H9 (cell line): ENCODE data around the gene HBS1L. TPM values are rescaled to one million over a fixed set of nuclear protein-coding genes. Genes with fewer than 3 reads are reported as not detected.

Experiments used
- DNase-seq: peaks from one replicate; pipeline ENCODE4 v3.0.0-alpha.2; 2017
- H2AFZ ChIP-seq: one replicate; pipeline ENCODE4 v1.6.1; 2013; ENCODE audit warnings: mild to moderate bottlenecking, low read length, control low read depth, moderate library complexity
- H2AK5ac ChIP-seq: 2 replicates; pipeline ENCODE4 v1.6.1; 2013; ENCODE audit warnings: low read length, control low read depth, mixed read lengths; ENCODE audit not compliant: insufficient read length
- H2BK120ac ChIP-seq: one replicate; pipeline ENCODE4 v1.6.1; 2013; ENCODE audit warnings: low read depth, mild to moderate bottlenecking, low read length, control low read depth, inconsistent platforms; ENCODE audit not compliant: poor library complexity, severe bottlenecking
- H2BK12ac ChIP-seq: 2 replicates; pipeline ENCODE4 v1.6.1; 2013; ENCODE audit warnings: low read length, control low read depth, mixed read lengths, low read depth; ENCODE audit not compliant: insufficient read length
- H2BK15ac ChIP-seq: 2 replicates; pipeline ENCODE4 v1.6.1; 2013; ENCODE audit warnings: low read depth, low read length, control low read depth
- H2BK20ac ChIP-seq: one replicate; pipeline ENCODE4 v1.6.1; 2013; ENCODE audit warnings: low read depth, mild to moderate bottlenecking, low read length, control low read depth, inconsistent platforms; ENCODE audit not compliant: poor library complexity, severe bottlenecking
- H2BK5ac ChIP-seq: 2 replicates; pipeline ENCODE4 v1.6.1; 2013; ENCODE audit warnings: low read length, control low read depth, mixed read lengths; ENCODE audit not compliant: insufficient read length
- H3K14ac ChIP-seq: 2 replicates; pipeline ENCODE4 v1.6.1; 2013; ENCODE audit warnings: low read length, control low read depth; ENCODE audit not compliant: insufficient read depth
- H3K18ac ChIP-seq: 2 replicates; pipeline ENCODE4 v1.6.1; 2013; ENCODE audit warnings: low read depth, mild to moderate bottlenecking, mixed read lengths, low read length, control low read depth; ENCODE audit not compliant: insufficient read length
- H3K23ac ChIP-seq: 2 replicates; pipeline ENCODE4 v1.6.1; 2013; ENCODE audit warnings: low read length, control low read depth, mixed read lengths, low read depth; ENCODE audit not compliant: insufficient read length
- H3K23me2 ChIP-seq: 2 replicates; pipeline ENCODE4 v1.6.1; 2013; ENCODE audit warnings: low read depth, mild to moderate bottlenecking, mixed read lengths, low read length, control low read depth; ENCODE audit not compliant: insufficient read length, poor library complexity, severe bottlenecking
- H3K27ac ChIP-seq: 2 replicates; pipeline ENCODE4 v1.5.1; 2013; ENCODE audit warnings: low read length, control low read depth, mixed read lengths, low read depth; ENCODE audit not compliant: insufficient read length
- H3K27me3 ChIP-seq: 2 replicates; pipeline ENCODE4 v1.6.1; 2013; ENCODE audit warnings: low read length, control low read depth, inconsistent platforms; ENCODE audit not compliant: insufficient read depth
- H3K4ac ChIP-seq: 2 replicates; pipeline ENCODE4 v1.6.1; 2013; ENCODE audit warnings: low read depth, mild to moderate bottlenecking, control low read depth, inconsistent platforms, low read length, moderate library complexity
- H3K4me1 ChIP-seq: 2 replicates; pipeline ENCODE4 v1.6.1; 2013; ENCODE audit warnings: low read length, control low read depth, inconsistent platforms; ENCODE audit not compliant: insufficient read depth
- H3K4me2 ChIP-seq: 2 replicates; pipeline ENCODE4 v1.6.1; 2013; ENCODE audit warnings: low read length, control low read depth, mixed read lengths; ENCODE audit not compliant: insufficient read length, insufficient read depth
- H3K56ac ChIP-seq: 2 replicates; pipeline ENCODE4 v1.6.1; 2013; ENCODE audit warnings: low read depth, mild to moderate bottlenecking, mixed read lengths, low read length, control low read depth; ENCODE audit not compliant: insufficient read length
- H3K79me1 ChIP-seq: 2 replicates; pipeline ENCODE4 v1.6.1; 2013; ENCODE audit warnings: low read depth, mild to moderate bottlenecking, moderate library complexity, low read length, control low read depth, inconsistent platforms; ENCODE audit not compliant: insufficient read depth, poor library complexity, severe bottlenecking
- H3K79me2 ChIP-seq: 2 replicates; pipeline ENCODE4 v1.6.1; 2013; ENCODE audit warnings: low read length, control low read depth, inconsistent platforms; ENCODE audit not compliant: insufficient read depth
- H3K9ac ChIP-seq: 2 replicates; pipeline ENCODE4 v1.6.1; 2013; ENCODE audit warnings: low read length, control low read depth, mixed read lengths; ENCODE audit not compliant: insufficient read length; ENCODE audit errors: extremely low read depth
- H3K9me3 ChIP-seq: one replicate; pipeline ENCODE4 v1.6.1; 2013; ENCODE audit warnings: low read depth, low read length, inconsistent platforms; ENCODE audit not compliant: control insufficient read depth
- H3T11ph ChIP-seq: one replicate; pipeline ENCODE4 v1.6.1; 2013; ENCODE audit warnings: mild to moderate bottlenecking, low read length, control low read depth, inconsistent platforms
- H4K20me1 ChIP-seq: one replicate; pipeline ENCODE4 v1.6.1; 2013; ENCODE audit not compliant: control insufficient read depth, insufficient read length, insufficient read depth
- H4K5ac ChIP-seq: 2 replicates; pipeline ENCODE4 v1.6.1; 2013; ENCODE audit warnings: low read depth, mild to moderate bottlenecking, mixed read lengths, low read length, control low read depth; ENCODE audit not compliant: insufficient read length
- H4K8ac ChIP-seq: replicated peaks from 2 replicates; pipeline ENCODE4 v1.6.1; 2013; ENCODE audit warnings: low read length, control low read depth, mixed read lengths, low read depth; ENCODE audit not compliant: insufficient read length
- H4K91ac ChIP-seq: 2 replicates; pipeline ENCODE4 v1.6.1; 2013; ENCODE audit warnings: low read depth, mild to moderate bottlenecking, moderate library complexity, mixed read lengths, low read length, control low read depth; ENCODE audit not compliant: insufficient read length
- H3K27ac Mint-ChIP-seq, 3 experiments: 2 replicates in 2 of 3; 3 replicates in 1 of 3; pipeline ENCODE4 v1.8.0; 2020 to 2021; ENCODE audit warnings: mixed read lengths in 3 of 3, mild to moderate bottlenecking in 1 of 3, moderate library complexity in 1 of 3
- H3K27me3 Mint-ChIP-seq: 2 replicates; pipeline ENCODE4 v1.8.0; 2021; ENCODE audit warnings: low read depth, mild to moderate bottlenecking, moderate library complexity, mixed read lengths
- H3K36me3 Mint-ChIP-seq, 3 experiments: 2 replicates in 2 of 3; 3 replicates in 1 of 3; pipeline ENCODE4 v1.8.0; 2020 to 2021; ENCODE audit warnings: low read depth in 3 of 3, mixed read lengths in 3 of 3; ENCODE audit not compliant: insufficient read depth in 1 of 3
- H3K4me1 Mint-ChIP-seq, 2 experiments: 2 replicates each; pipeline ENCODE4 v1.8.0; 2020; ENCODE audit warnings: mixed read lengths in 2 of 2
- H3K4me3 Mint-ChIP-seq, 2 experiments: 2 replicates in 1 of 2; 3 replicates in 1 of 2; pipeline ENCODE4 v1.8.0; 2020 to 2021; ENCODE audit warnings: mild to moderate bottlenecking in 2 of 2, mixed read lengths in 2 of 2, moderate library complexity in 1 of 2
- H3K9me3 Mint-ChIP-seq, 2 experiments: 2 replicates in 1 of 2; 3 replicates in 1 of 2; pipeline ENCODE4 v1.8.0; 2020; ENCODE audit warnings: mild to moderate bottlenecking in 2 of 2, mixed read lengths in 2 of 2, moderate library complexity in 1 of 2
- CTCF ChIP-seq: fragments of 200-600 bp; sonication (generic); conservative IDR thresholded peaks from 3 replicates; pipeline ENCODE4 v1.8.0; 2021; ENCODE audit warnings: antibody characterized with exemption, mild to moderate bottlenecking
- WGBS: extraction: QIAGEN DNeasy Blood & Tissue Kit; methylation state at CpG from one replicate; pipeline ENCODE4 v1.1.7; 2013; ENCODE audit warnings: missing lambda C conversion rate, low lambda C conversion rate, mixed read lengths; ENCODE audit not compliant: insufficient read length; ENCODE audit errors: extremely low coverage; 5-methylcytosine and 5-hydroxymethylcytosine counted together
- total RNA-seq: library from RNA; stranded (reverse); gene quantifications from 2 replicates; pipeline ENCODE4 v1.2.1, GENCODE V29; 2021

HBS1L gene
- total RNA-seq, 1 experiment from 2014 or later, result 110 TPM

- Histone ChIP-seq H3K18ac (no peak overlapping the region), H2AK5ac (no peak overlapping the region), H4K91ac (no peak overlapping the region), H3K4ac (no peak overlapping the region), H3K23ac (no peak overlapping the region), H2BK12ac (no peak overlapping the region), H3K27ac (no peak overlapping the region), H2BK5ac (no peak overlapping the region), H3K14ac (no peak overlapping the region), H3K56ac (no peak overlapping the region), H3K4me1 (no peaks in the 10 kb centered on the region), H3T11ph (no peak overlapping the region), H2BK20ac (no peak overlapping the region), H2BK15ac (no peak overlapping the region), H4K20me1 (no peaks in the 10 kb centered on the region), H3K79me2 (no peaks in the 10 kb centered on the region), H3K23me2 (no peaks in the 10 kb centered on the region), H3K9me3 (no peaks in the 10 kb centered on the region), H3K79me1 (no peaks in the 10 kb centered on the region), H2BK120ac (no peak overlapping the region), H3K4me2 (no peak overlapping the region), H3K9ac (no peak overlapping the region), H2AFZ (no peak overlapping the region), H4K8ac (no peak overlapping the region), H3K27me3 (no peaks in the 10 kb centered on the region), H4K5ac (no peak overlapping the region)
- peaks cover 5 to 29% (median 14%) of the 10 kb centered on the region in 3 experiments; a peak in 6 of 7 replicates for H3K36me3 Mint-ChIP-seq
- no CpG with 5 or more reads among the region's 1 CpG for WGBS
- TF ChIP-seq CTCF, result no peak
- DNase-seq, result no peak
- no peak overlapping the region for H3K4me3 Mint-ChIP-seq
- no peaks in the 10 kb centered on the region for H3K27me3 Mint-ChIP-seq
- H3K9me3 Mint-ChIP-seq, result no peaks in the 10 kb centered on the region
- no peak overlapping the region for H3K27ac Mint-ChIP-seq
- H3K4me1 Mint-ChIP-seq, result peaks cover 10 to 11% of the 10 kb centered on the region in 2 experiments
Measured at GRCh38 chr6:134967711-134968110, 86.9 kb downstream of the HBS1L start.
